Measurements from ENCODE around the gene GLB1L3.

Gene GLB1L3

GRCh38 chr11:134331354-134332188, 55.4 kb downstream of the GLB1L3 start, which contains the start of gene GLB1L2:
Gene GLB1L2, plus strand, starts transcription at chr11:134331988. Its CDS starts 74 bp downstream, at chr11:134332062.
- Mint-ChIP-seq H3K27ac (no peak within 1 kb of the TSS), H3K4me1 (ENCODE audit: low read depth) (peaks cover 5% of the 10 kb centered on the region), H3K9me3 (no peaks in the 10 kb centered on the region), H3K27me3 (ENCODE audit: low read depth) (peaks cover 46% of the 10 kb centered on the region), H3K4me3 (peak within 1 kb of the TSS; percentile 84), H3K36me3 (ENCODE audit: low read depth) (no peaks in the 10 kb centered on the region)
- peak; percentile 80 for DNase-seq (ENCODE audit: low spot score)

GRCh38 chr11:134332189-134332631, 56.0 kb downstream of the GLB1L3 start:
- Mint-ChIP-seq H3K4me3 (peak overlapping the region; percentile 72), H3K9me3 (no peaks in the 10 kb centered on the region)

GRCh38 chr11:134332782-134333181, 56.6 kb downstream of the GLB1L3 start:
- peak overlapping the region; percentile 72 for H3K4me3 Mint-ChIP-seq
- H3K27me3 Mint-ChIP-seq (ENCODE audit: low read depth) = peaks cover 46% of the 10 kb centered on the region
- H3K9me3 Mint-ChIP-seq = no peaks in the 10 kb centered on the region
- H3K4me1 Mint-ChIP-seq (ENCODE audit: low read depth) = peaks cover 5% of the 10 kb centered on the region
- no peaks in the 10 kb centered on the region for H3K36me3 Mint-ChIP-seq (ENCODE audit: low read depth)
- no peak overlapping the region for H3K27ac Mint-ChIP-seq
- DNase-seq (ENCODE audit: low spot score) = no peak

More at GRCh38 chr11:134332189-134332631, 56.0 kb downstream of the GLB1L3 start:
- no peaks in the 10 kb centered on the region for H3K36me3 Mint-ChIP-seq (ENCODE audit: low read depth)
- no peak overlapping the region for H3K27ac Mint-ChIP-seq
- peaks cover 46% of the 10 kb centered on the region for H3K27me3 Mint-ChIP-seq (ENCODE audit: low read depth)
- DNase-seq (ENCODE audit: low spot score) = no peak
- peaks cover 5% of the 10 kb centered on the region for H3K4me1 Mint-ChIP-seq (ENCODE audit: low read depth)

GRCh38 chr11:134333312-134333711, 57.1 kb downstream of the GLB1L3 start:
- Mint-ChIP-seq H3K27ac (no peak overlapping the region), H3K27me3 (ENCODE audit: low read depth) (peaks cover 46% of the 10 kb centered on the region), H3K4me1 (ENCODE audit: low read depth) (peaks cover 5% of the 10 kb centered on the region)

GRCh38 chr11:134333946-134334345, 57.8 kb downstream of the GLB1L3 start:
- DNase-seq (ENCODE audit: low spot score) = no peak
- Mint-ChIP-seq H3K27ac (no peak overlapping the region), H3K4me3 (no peak overlapping the region), H3K4me1 (ENCODE audit: low read depth) (peaks cover 5% of the 10 kb centered on the region), H3K36me3 (ENCODE audit: low read depth) (no peaks in the 10 kb centered on the region), H3K27me3 (ENCODE audit: low read depth) (peaks cover 46% of the 10 kb centered on the region), H3K9me3 (no peaks in the 10 kb centered on the region)

More at GRCh38 chr11:134333312-134333711, 57.1 kb downstream of the GLB1L3 start:
- Mint-ChIP-seq H3K4me3 (no peak overlapping the region), H3K9me3 (no peaks in the 10 kb centered on the region), H3K36me3 (ENCODE audit: low read depth) (no peaks in the 10 kb centered on the region)
- no peak for DNase-seq (ENCODE audit: low spot score)

- Mint-ChIP-seq H3K36me3 (ENCODE audit: low read depth) (no peaks in the 10 kb centered on the region), H3K27me3 (ENCODE audit: low read depth) (peaks cover 42% of the 10 kb centered on the region), H3K4me3 (no peak overlapping the region), H3K4me1 (ENCODE audit: low read depth) (peaks cover 5% of the 10 kb centered on the region), H3K9me3 (no peaks in the 10 kb centered on the region), H3K27ac (no peak overlapping the region)
- DNase-seq (ENCODE audit: low spot score) = no peak
Observed at GRCh38 chr11:134334796-134335571, 58.8 kb downstream of the GLB1L3 start.

GRCh38 chr11:134337051-134337450, 60.9 kb downstream of the GLB1L3 start:
- peaks cover 28% of the 10 kb centered on the region for H3K27me3 Mint-ChIP-seq (ENCODE audit: low read depth)
- H3K4me1 Mint-ChIP-seq (ENCODE audit: low read depth) = peaks cover 2% of the 10 kb centered on the region
- no peak overlapping the region for H3K27ac Mint-ChIP-seq
- no peaks in the 10 kb centered on the region for H3K36me3 Mint-ChIP-seq (ENCODE audit: low read depth)
- DNase-seq (ENCODE audit: low spot score) = no peak
- no peak overlapping the region for H3K4me3 Mint-ChIP-seq
- H3K9me3 Mint-ChIP-seq = no peaks in the 10 kb centered on the region

- Mint-ChIP-seq H3K27me3 (ENCODE audit: low read depth) (peaks cover 21% of the 10 kb centered on the region), H3K4me3 (no peak overlapping the region), H3K27ac (no peak overlapping the region), H3K4me1 (ENCODE audit: low read depth) (no peaks in the 10 kb centered on the region), H3K9me3 (no peaks in the 10 kb centered on the region), H3K36me3 (ENCODE audit: low read depth) (no peaks in the 10 kb centered on the region)
- no peak for DNase-seq (ENCODE audit: low spot score)
Observed at GRCh38 chr11:134338068-134338467, 61.9 kb downstream of the GLB1L3 start.

- Mint-ChIP-seq H3K36me3 (ENCODE audit: low read depth) (no peaks in the 10 kb centered on the region), H3K4me1 (ENCODE audit: low read depth) (no peaks in the 10 kb centered on the region), H3K27ac (no peak overlapping the region), H3K4me3 (no peak overlapping the region), H3K9me3 (no peaks in the 10 kb centered on the region), H3K27me3 (ENCODE audit: low read depth) (peaks cover 15% of the 10 kb centered on the region)
- DNase-seq (ENCODE audit: low spot score) = no peak
Observed at GRCh38 chr11:134338654-134339053, 62.5 kb downstream of the GLB1L3 start.

GRCh38 chr11:134339756-134340155, 63.6 kb downstream of the GLB1L3 start:
- Mint-ChIP-seq H3K4me1 (ENCODE audit: low read depth) (no peaks in the 10 kb centered on the region), H3K27me3 (ENCODE audit: low read depth) (peaks cover 6% of the 10 kb centered on the region), H3K36me3 (ENCODE audit: low read depth) (no peaks in the 10 kb centered on the region), H3K4me3 (no peak overlapping the region), H3K9me3 (no peaks in the 10 kb centered on the region), H3K27ac (no peak overlapping the region)
- DNase-seq (ENCODE audit: low spot score) = no peak

- H3K36me3 Mint-ChIP-seq (ENCODE audit: low read depth) = no peaks in the 10 kb centered on the region
- H3K27ac Mint-ChIP-seq = no peak overlapping the region
- H3K27me3 Mint-ChIP-seq (ENCODE audit: low read depth) = no peaks in the 10 kb centered on the region
- no peaks in the 10 kb centered on the region for H3K4me1 Mint-ChIP-seq (ENCODE audit: low read depth)
- H3K9me3 Mint-ChIP-seq = no peaks in the 10 kb centered on the region
- no peak overlapping the region for H3K4me3 Mint-ChIP-seq
- no peak for DNase-seq (ENCODE audit: low spot score)
Observed at GRCh38 chr11:134340354-134340964, 64.3 kb downstream of the GLB1L3 start.

GRCh38 chr11:134341805-134342571, 65.8 kb downstream of the GLB1L3 start:
- Mint-ChIP-seq H3K36me3 (ENCODE audit: low read depth) (no peaks in the 10 kb centered on the region), H3K27ac (no peak overlapping the region), H3K9me3 (no peaks in the 10 kb centered on the region), H3K27me3 (ENCODE audit: low read depth) (no peaks in the 10 kb centered on the region), H3K4me3 (no peak overlapping the region), H3K4me1 (ENCODE audit: low read depth) (no peaks in the 10 kb centered on the region)
- DNase-seq (ENCODE audit: low spot score) = no peak

GRCh38 chr11:134342572-134343340, 66.6 kb downstream of the GLB1L3 start:
- H3K36me3 Mint-ChIP-seq (ENCODE audit: low read depth) = no peaks in the 10 kb centered on the region

More at GRCh38 chr11:134342572-134343340, 66.6 kb downstream of the GLB1L3 start:
- no peaks in the 10 kb centered on the region for H3K9me3 Mint-ChIP-seq
- no peak overlapping the region for H3K4me3 Mint-ChIP-seq
- no peak for DNase-seq (ENCODE audit: low spot score)
- H3K27me3 Mint-ChIP-seq (ENCODE audit: low read depth) = no peaks in the 10 kb centered on the region
- no peaks in the 10 kb centered on the region for H3K4me1 Mint-ChIP-seq (ENCODE audit: low read depth)
- H3K27ac Mint-ChIP-seq = no peak overlapping the region

Measured in T-helper 2 cell treated with Interferon-gamma antibody and Interleukin-4, amounts not matched to agents 5 μg/mL and 100 μg/mL, for 36 hours (primary cell).